HEK293 (cell line): ENCODE measurements around the gene CFAP107.

Experiments used
- CTCF ChIA-PET: fragments of 350-600 bp; formaldehyde crosslinking; extraction: SDS; loops from one replicate; lab custom pipeline; 2021; ENCODE audit warnings: antibody characterized with exemption; lab: Yijun Ruan, JAX
- POLR2A ChIA-PET: fragments of 300-600 bp; formaldehyde crosslinking; extraction: SDS; loops from one replicate; lab custom pipeline; 2020; ENCODE audit warnings: antibody characterized with exemption, inconsistent platforms; lab: Yijun Ruan, JAX
- H3K27ac ChIP-seq: fragments of 200-500 bp; sonication (Bioruptor generic); 2 replicates; pipeline ENCODE4 v1.5.1; 2014; ENCODE audit warnings: low read depth, low read length, control low read depth, inconsistent platforms; ENCODE audit errors: extremely low read depth
- H3K36me3 ChIP-seq, 2 experiments: fragments of 200-500 bp in 1 of 2; sonication (Bioruptor generic) in 1 of 2; 1 replicate in 1 of 2; 2 replicates in 1 of 2; pipeline ENCODE4 v1.5.1; 2014 to 2017; ENCODE audit warnings: inconsistent platforms in 2 of 2, low read length in 2 of 2; ENCODE audit not compliant: control insufficient read depth in 2 of 2, insufficient read depth in 1 of 2
- H3K4me1 ChIP-seq: fragments of 200-500 bp; sonication (Bioruptor generic); 2 replicates; pipeline ENCODE4 v1.5.1; 2014; ENCODE audit warnings: mild to moderate bottlenecking, low read length, inconsistent platforms; ENCODE audit not compliant: control insufficient read depth, insufficient read depth
- H3K4me3 ChIP-seq: 2 replicates; pipeline ENCODE4 v1.5.1; 2011; ENCODE audit warnings: low read depth, mild to moderate bottlenecking, control low read depth, low read length, moderate library complexity
- H3K9me3 ChIP-seq: fragments of 200-500 bp; sonication (Bioruptor generic); 2 replicates; pipeline ENCODE4 v1.5.1; 2014; ENCODE audit warnings: low read depth, low read length, inconsistent platforms; ENCODE audit not compliant: control insufficient read depth, insufficient read depth
- EGR2 ChIP-seq: fragments of 450-650 bp; formaldehyde crosslinking; IDR thresholded peaks from 2 replicates; pipeline ENCODE4 v1.5.1; 2016; ENCODE audit warnings: low read depth, missing biosample characterization, missing genetic modification characterization
- GFI1B ChIP-seq: fragments of 450-650 bp; formaldehyde crosslinking; IDR thresholded peaks from 2 replicates; pipeline ENCODE4 v1.5.1; 2016; ENCODE audit warnings: missing biosample characterization, missing genetic modification characterization
- GLI2 ChIP-seq: fragments of 450-650 bp; formaldehyde crosslinking; IDR thresholded peaks from 2 replicates; pipeline ENCODE4; 2017; ENCODE audit warnings: missing biosample characterization, missing genetic modification characterization, low read depth, borderline replicate concordance
- HOXC10 ChIP-seq: sonication (generic); formaldehyde crosslinking; IDR thresholded peaks from 2 replicates; pipeline ENCODE4 v1.8.1; 2023; ENCODE audit warnings: mild to moderate bottlenecking, missing genetic modification reagents
- HOXD13 ChIP-seq: sonication (generic); formaldehyde crosslinking; IDR thresholded peaks from 2 replicates; pipeline ENCODE4 v1.8.0; 2022; ENCODE audit warnings: missing genetic modification reagents, borderline replicate concordance
- KLF1 ChIP-seq: fragments of 450-650 bp; formaldehyde crosslinking; IDR thresholded peaks from 2 replicates; pipeline ENCODE4 v1.5.1; 2016; ENCODE audit warnings: missing biosample characterization, missing genetic modification characterization
- KLF16 ChIP-seq: fragments of 450-650 bp; formaldehyde crosslinking; IDR thresholded peaks from 2 replicates; pipeline ENCODE4 v1.5.1; 2017; ENCODE audit warnings: missing biosample characterization, missing genetic modification characterization
- KLF7 ChIP-seq: fragments of 450-650 bp; formaldehyde crosslinking; IDR thresholded peaks from 2 replicates; pipeline ENCODE4 v1.5.1; 2016; ENCODE audit warnings: missing biosample characterization, missing genetic modification characterization, borderline replicate concordance
- MYNN ChIP-seq: fragments of 450-650 bp; formaldehyde crosslinking; IDR thresholded peaks from 2 replicates; pipeline ENCODE4 v1.5.1; 2016; ENCODE audit warnings: missing biosample characterization, missing genetic modification characterization, borderline replicate concordance
- MZF1 ChIP-seq: fragments of 450-650 bp; formaldehyde crosslinking; IDR thresholded peaks from 2 replicates; pipeline ENCODE4 v1.5.1; 2017; ENCODE audit warnings: missing biosample characterization, missing genetic modification characterization, borderline replicate concordance
- OSR2 ChIP-seq: fragments of 450-650 bp; formaldehyde crosslinking; IDR thresholded peaks from 2 replicates; pipeline ENCODE4 v1.5.1; 2016; ENCODE audit warnings: missing biosample characterization, missing genetic modification characterization
- YY2 ChIP-seq: fragments of 450-650 bp; formaldehyde crosslinking; IDR thresholded peaks from 2 replicates; pipeline ENCODE4 v1.5.1; 2016; ENCODE audit warnings: missing biosample characterization, missing genetic modification characterization
- ZFP3 ChIP-seq: fragments of 450-650 bp; formaldehyde crosslinking; IDR thresholded peaks from 2 replicates; pipeline ENCODE4 v1.5.1; 2016; ENCODE audit warnings: low read depth, missing biosample characterization, missing genetic modification characterization
- ZNF112 ChIP-seq: fragments of 450-650 bp; formaldehyde crosslinking; IDR thresholded peaks from 2 replicates; pipeline ENCODE4 v1.5.0; 2017; ENCODE audit warnings: missing biosample characterization, missing genetic modification characterization
- ZNF292 ChIP-seq: fragments of 450-650 bp; formaldehyde crosslinking; IDR thresholded peaks from 2 replicates; pipeline ENCODE4 v1.5.1; 2016; ENCODE audit warnings: low read depth, missing biosample characterization, missing genetic modification characterization, borderline replicate concordance
- ZNF341 ChIP-seq: fragments of 450-650 bp; formaldehyde crosslinking; IDR thresholded peaks from 2 replicates; pipeline ENCODE4; 2016; ENCODE audit warnings: low read depth, missing biosample characterization, missing genetic modification characterization
- ZNF354C ChIP-seq: fragments of 450-650 bp; formaldehyde crosslinking; IDR thresholded peaks from 2 replicates; pipeline ENCODE4 v1.5.1; 2016; ENCODE audit warnings: missing biosample characterization, missing genetic modification characterization, low read depth, borderline replicate concordance
- ZNF394 ChIP-seq: fragments of 450-650 bp; formaldehyde crosslinking; IDR thresholded peaks from 2 replicates; pipeline ENCODE4 v1.5.1; 2016; ENCODE audit warnings: missing biosample characterization, missing genetic modification characterization, mild to moderate bottlenecking, moderate library complexity, borderline replicate concordance
- ZNF404 ChIP-seq: fragments of 450-650 bp; formaldehyde crosslinking; IDR thresholded peaks from 2 replicates; pipeline ENCODE4 v1.5.1; 2017; ENCODE audit warnings: missing biosample characterization, missing genetic modification characterization
- ZNF621 ChIP-seq: fragments of 450-650 bp; formaldehyde crosslinking; IDR thresholded peaks from 2 replicates; pipeline ENCODE4 v1.5.1; 2017; ENCODE audit warnings: missing biosample characterization, missing genetic modification characterization
- ZNF626 ChIP-seq: fragments of 450-650 bp; sonication (Bioruptor Pico); formaldehyde crosslinking; IDR thresholded peaks from 2 replicates; pipeline ENCODE4 v1.5.1; 2018; ENCODE audit warnings: missing biosample characterization, missing genetic modification characterization, inconsistent platforms
- ZNF629 ChIP-seq: fragments of 450-650 bp; formaldehyde crosslinking; IDR thresholded peaks from 2 replicates; pipeline ENCODE4 v1.5.1; 2017; ENCODE audit warnings: missing biosample characterization, missing genetic modification characterization
- ZNF660 ChIP-seq: fragments of 450-650 bp; IDR thresholded peaks from 2 replicates; pipeline ENCODE4 v1.5.1; 2018; ENCODE audit warnings: missing biosample characterization, mild to moderate bottlenecking, missing genetic modification characterization
- ZNF664 ChIP-seq: fragments of 450-650 bp; formaldehyde crosslinking; IDR thresholded peaks from 2 replicates; pipeline ENCODE4 v1.5.1; 2016; ENCODE audit warnings: missing biosample characterization, missing genetic modification characterization
- ZNF777 ChIP-seq: fragments of 450-650 bp; formaldehyde crosslinking; IDR thresholded peaks from 2 replicates; pipeline ENCODE4 v1.5.1; 2017; ENCODE audit warnings: missing biosample characterization, missing genetic modification characterization, borderline replicate concordance
- ZNF792 ChIP-seq: fragments of 450-650 bp; formaldehyde crosslinking; IDR thresholded peaks from 2 replicates; pipeline ENCODE4 v1.5.1; 2016; ENCODE audit warnings: missing biosample characterization, missing genetic modification characterization
- ZNF830 ChIP-seq: fragments of 450-650 bp; IDR thresholded peaks from 2 replicates; pipeline ENCODE4 v1.5.0; 2018; ENCODE audit warnings: missing biosample characterization, missing genetic modification characterization, low read depth, mild to moderate bottlenecking, moderate library complexity
- ZSCAN16 ChIP-seq: fragments of 450-650 bp; formaldehyde crosslinking; IDR thresholded peaks from 2 replicates; pipeline ENCODE4 v1.5.1; 2016; ENCODE audit warnings: missing biosample characterization, missing genetic modification characterization
- TF ChIP-seq, protein P1 (sequence below): fragments of 450-650 bp; formaldehyde crosslinking; IDR thresholded peaks from 2 replicates; pipeline ENCODE4 v1.5.1; 2016; ENCODE audit warnings: missing biosample characterization, missing genetic modification characterization, borderline replicate concordance
- TF ChIP-seq, protein P2 (sequence below): fragments of 450-650 bp; formaldehyde crosslinking; IDR thresholded peaks from 2 replicates; pipeline ENCODE4; 2016; ENCODE audit warnings: missing biosample characterization, missing genetic modification characterization
- TF ChIP-seq, protein P3 (sequence below): fragments of 450-650 bp; formaldehyde crosslinking; IDR thresholded peaks from 2 replicates; pipeline ENCODE4 v1.5.1; 2016; ENCODE audit warnings: missing biosample characterization, missing genetic modification characterization
- TF ChIP-seq, protein P4 (sequence below): fragments of 450-650 bp; formaldehyde crosslinking; IDR thresholded peaks from 2 replicates; pipeline ENCODE4 v1.5.1; 2016; ENCODE audit warnings: missing biosample characterization, missing genetic modification characterization, low read depth

The CFAP107 gene

DNA sequence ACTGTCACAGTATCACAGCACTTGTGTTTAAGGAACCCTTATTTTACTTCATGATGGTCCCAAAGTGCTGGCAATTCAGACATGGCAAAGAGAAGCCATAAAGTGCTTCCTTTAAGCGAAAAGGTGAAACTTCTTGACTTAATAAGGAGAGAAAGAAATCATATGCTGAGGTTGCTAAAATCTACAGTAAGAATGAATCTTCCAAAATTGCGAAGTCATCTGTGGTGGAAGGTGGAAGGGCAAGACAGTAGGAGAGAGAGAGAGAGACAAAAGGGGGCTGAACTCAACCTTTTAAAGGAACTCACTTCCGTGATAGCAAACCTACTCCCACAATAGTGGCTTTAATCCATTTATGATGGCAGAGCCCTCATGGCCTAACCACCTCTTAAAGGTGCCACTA lies 49.3 kb upstream of the CFAP107 start:
- Histone ChIP-seq H3K9me3 (no peaks in the 10 kb centered on the region), H3K27ac (no peak overlapping the region), H3K36me3 (no peaks in the 10 kb centered on the region), H3K4me3 (no peak overlapping the region), H3K4me1 (no peaks in the 10 kb centered on the region)
- TF ChIP-seq KLF1 (tag by site-specific recombination) (no peak), HOXC10 (CRISPR knock-in tag) (no peak), ZNF664 (tag by site-specific recombination) (no peak), ZNF777 (no peak), YY2 (no peak), ZNF292 (tag by site-specific recombination) (no peak), ZNF354C (tag by site-specific recombination) (no peak), ZNF792 (tag by site-specific recombination) (no peak), MYNN (tag by site-specific recombination) (no peak), ZNF341 (tag by site-specific recombination) (no peak), GFI1B (tag by site-specific recombination) (no peak), ZNF404 (tag by site-specific recombination) (no peak), ZNF394 (tag by site-specific recombination) (no peak), ZNF112 (tag by site-specific recombination) (no peak), ZNF626 (tag by site-specific recombination) (no peak), ZSCAN16 (tag by site-specific recombination) (no peak)
- TF ChIP-seq, protein P1, sequence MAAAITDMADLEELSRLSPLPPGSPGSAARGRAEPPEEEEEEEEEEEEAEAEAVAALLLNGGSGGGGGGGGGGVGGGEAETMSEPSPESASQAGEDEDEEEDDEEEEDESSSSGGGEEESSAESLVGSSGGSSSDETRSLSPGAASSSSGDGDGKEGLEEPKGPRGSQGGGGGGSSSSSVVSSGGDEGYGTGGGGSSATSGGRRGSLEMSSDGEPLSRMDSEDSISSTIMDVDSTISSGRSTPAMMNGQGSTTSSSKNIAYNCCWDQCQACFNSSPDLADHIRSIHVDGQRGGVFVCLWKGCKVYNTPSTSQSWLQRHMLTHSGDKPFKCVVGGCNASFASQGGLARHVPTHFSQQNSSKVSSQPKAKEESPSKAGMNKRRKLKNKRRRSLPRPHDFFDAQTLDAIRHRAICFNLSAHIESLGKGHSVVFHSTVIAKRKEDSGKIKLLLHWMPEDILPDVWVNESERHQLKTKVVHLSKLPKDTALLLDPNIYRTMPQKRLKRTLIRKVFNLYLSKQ (tag by site-specific recombination) = no peak
- CTCF ChIA-PET = no interaction called here
- POLR2A ChIA-PET = no interaction called here

DNA sequence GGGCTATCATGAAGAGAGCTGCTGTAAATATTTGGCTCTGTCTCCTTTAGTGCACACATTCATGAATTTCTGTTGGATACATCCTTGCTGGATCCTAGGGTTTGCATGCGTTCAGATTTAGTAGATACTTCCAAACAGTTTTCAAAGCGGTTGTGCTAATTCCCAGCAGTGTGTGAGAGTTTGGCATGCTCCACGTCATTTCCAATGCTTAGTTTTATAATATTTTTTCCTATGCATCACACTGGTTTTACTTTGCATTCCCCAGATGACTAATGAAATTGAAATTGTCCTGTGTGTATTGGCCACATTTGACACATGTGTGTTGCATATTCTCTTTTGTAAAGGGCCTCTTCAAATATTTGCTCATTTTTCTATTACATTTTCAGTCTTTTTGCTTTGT lies 48.6 kb upstream of the CFAP107 start:
- CTCF ChIA-PET = no interaction called here
- POLR2A ChIA-PET = no interaction called here
- TF ChIP-seq GLI2 (tag by site-specific recombination) = no peak
- TF ChIP-seq, protein P2, sequence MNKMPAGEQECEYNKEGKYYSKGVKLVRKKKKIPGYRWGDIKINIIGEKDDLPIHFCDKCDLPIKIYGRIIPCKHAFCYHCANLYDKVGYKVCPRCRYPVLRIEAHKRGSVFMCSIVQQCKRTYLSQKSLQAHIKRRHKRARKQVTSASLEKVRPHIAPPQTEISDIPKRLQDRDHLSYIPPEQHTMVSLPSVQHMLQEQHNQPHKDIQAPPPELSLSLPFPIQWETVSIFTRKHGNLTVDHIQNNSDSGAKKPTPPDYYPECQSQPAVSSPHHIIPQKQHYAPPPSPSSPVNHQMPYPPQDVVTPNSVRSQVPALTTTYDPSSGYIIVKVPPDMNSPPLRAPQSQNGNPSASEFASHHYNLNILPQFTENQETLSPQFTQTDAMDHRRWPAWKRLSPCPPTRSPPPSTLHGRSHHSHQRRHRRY = no peak
- TF ChIP-seq ZFP3 (tag by site-specific recombination) = no peak
- no peak for TF ChIP-seq MZF1
- no peak for TF ChIP-seq ZNF660 (tag by site-specific recombination)
- TF ChIP-seq ZNF621 (tag by site-specific recombination) = no peak
- TF ChIP-seq ZNF830 = no peak
- no peak for TF ChIP-seq HOXD13 (CRISPR knock-in tag)
- TF ChIP-seq KLF7 (tag by site-specific recombination) = no peak
- TF ChIP-seq OSR2 = no peak
- TF ChIP-seq, protein P3, sequence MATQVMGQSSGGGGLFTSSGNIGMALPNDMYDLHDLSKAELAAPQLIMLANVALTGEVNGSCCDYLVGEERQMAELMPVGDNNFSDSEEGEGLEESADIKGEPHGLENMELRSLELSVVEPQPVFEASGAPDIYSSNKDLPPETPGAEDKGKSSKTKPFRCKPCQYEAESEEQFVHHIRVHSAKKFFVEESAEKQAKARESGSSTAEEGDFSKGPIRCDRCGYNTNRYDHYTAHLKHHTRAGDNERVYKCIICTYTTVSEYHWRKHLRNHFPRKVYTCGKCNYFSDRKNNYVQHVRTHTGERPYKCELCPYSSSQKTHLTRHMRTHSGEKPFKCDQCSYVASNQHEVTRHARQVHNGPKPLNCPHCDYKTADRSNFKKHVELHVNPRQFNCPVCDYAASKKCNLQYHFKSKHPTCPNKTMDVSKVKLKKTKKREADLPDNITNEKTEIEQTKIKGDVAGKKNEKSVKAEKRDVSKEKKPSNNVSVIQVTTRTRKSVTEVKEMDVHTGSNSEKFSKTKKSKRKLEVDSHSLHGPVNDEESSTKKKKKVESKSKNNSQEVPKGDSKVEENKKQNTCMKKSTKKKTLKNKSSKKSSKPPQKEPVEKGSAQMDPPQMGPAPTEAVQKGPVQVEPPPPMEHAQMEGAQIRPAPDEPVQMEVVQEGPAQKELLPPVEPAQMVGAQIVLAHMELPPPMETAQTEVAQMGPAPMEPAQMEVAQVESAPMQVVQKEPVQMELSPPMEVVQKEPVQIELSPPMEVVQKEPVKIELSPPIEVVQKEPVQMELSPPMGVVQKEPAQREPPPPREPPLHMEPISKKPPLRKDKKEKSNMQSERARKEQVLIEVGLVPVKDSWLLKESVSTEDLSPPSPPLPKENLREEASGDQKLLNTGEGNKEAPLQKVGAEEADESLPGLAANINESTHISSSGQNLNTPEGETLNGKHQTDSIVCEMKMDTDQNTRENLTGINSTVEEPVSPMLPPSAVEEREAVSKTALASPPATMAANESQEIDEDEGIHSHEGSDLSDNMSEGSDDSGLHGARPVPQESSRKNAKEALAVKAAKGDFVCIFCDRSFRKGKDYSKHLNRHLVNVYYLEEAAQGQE (tag by site-specific recombination) = no peak
- no peak for TF ChIP-seq EGR2 (tag by site-specific recombination)
- no peak for TF ChIP-seq KLF16
- TF ChIP-seq ZNF629 (tag by site-specific recombination) = no peak
- TF ChIP-seq, protein P4, sequence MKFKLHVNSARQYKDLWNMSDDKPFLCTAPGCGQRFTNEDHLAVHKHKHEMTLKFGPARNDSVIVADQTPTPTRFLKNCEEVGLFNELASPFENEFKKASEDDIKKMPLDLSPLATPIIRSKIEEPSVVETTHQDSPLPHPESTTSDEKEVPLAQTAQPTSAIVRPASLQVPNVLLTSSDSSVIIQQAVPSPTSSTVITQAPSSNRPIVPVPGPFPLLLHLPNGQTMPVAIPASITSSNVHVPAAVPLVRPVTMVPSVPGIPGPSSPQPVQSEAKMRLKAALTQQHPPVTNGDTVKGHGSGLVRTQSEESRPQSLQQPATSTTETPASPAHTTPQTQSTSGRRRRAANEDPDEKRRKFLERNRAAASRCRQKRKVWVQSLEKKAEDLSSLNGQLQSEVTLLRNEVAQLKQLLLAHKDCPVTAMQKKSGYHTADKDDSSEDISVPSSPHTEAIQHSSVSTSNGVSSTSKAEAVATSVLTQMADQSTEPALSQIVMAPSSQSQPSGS (tag by site-specific recombination) = no peak

More for the DNA sequence above, 48.6 kb upstream of the CFAP107 start:
- H3K4me3 ChIP-seq = no peak overlapping the region
- no peak overlapping the region for H3K27ac ChIP-seq
- H3K9me3 ChIP-seq = no peaks in the 10 kb centered on the region
- no peaks in the 10 kb centered on the region for H3K36me3 ChIP-seq
- H3K4me1 ChIP-seq = no peaks in the 10 kb centered on the region
